ENCODE results near the gene CNOT8.

DNA sequence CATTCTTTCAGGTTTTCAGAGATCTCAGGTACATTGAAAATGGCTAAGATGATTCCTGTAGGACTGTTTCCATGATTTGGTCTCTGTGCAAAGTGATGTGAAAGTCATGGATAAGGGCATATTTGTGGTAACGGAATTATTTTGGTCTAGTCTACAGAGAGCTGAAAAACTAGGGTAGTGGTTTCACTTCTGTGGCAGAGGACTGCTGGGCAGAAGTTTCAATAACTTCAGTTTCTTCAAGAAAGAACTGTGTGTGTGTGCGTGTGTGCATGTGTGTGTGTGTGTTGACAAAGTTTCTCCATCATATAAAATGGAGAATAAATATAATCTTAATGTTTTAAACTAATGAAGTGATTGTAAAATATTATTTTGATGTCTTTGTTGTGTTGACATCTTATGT, 4.3 kb downstream of the CNOT8 start:
- TF ChIP-seq, protein P1, sequence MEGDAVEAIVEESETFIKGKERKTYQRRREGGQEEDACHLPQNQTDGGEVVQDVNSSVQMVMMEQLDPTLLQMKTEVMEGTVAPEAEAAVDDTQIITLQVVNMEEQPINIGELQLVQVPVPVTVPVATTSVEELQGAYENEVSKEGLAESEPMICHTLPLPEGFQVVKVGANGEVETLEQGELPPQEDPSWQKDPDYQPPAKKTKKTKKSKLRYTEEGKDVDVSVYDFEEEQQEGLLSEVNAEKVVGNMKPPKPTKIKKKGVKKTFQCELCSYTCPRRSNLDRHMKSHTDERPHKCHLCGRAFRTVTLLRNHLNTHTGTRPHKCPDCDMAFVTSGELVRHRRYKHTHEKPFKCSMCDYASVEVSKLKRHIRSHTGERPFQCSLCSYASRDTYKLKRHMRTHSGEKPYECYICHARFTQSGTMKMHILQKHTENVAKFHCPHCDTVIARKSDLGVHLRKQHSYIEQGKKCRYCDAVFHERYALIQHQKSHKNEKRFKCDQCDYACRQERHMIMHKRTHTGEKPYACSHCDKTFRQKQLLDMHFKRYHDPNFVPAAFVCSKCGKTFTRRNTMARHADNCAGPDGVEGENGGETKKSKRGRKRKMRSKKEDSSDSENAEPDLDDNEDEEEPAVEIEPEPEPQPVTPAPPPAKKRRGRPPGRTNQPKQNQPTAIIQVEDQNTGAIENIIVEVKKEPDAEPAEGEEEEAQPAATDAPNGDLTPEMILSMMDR (IDR thresholded peaks at IDR 0.05) = no peak
- TF ChIP-seq ZFX (IDR thresholded peaks at IDR 0.05; ENCODE audit: borderline replicate concordance) = no peak

All from 22Rv1 (cell line).